Liver (tissue), 3 donors: ENCODE measurements around the gene CSTF3.

Source experiments
- SP1 ChIP-seq: IDR thresholded peaks from 2 replicates; pipeline ENCODE4 v1.6.1; 2018; ENCODE audit warnings: antibody characterized with exemption, mild to moderate bottlenecking
- TAF1 ChIP-seq: conservative IDR thresholded peaks from 2 replicates; pipeline ENCODE4 v1.6.1; 2016; ENCODE audit warnings: antibody characterized with exemption, mild to moderate bottlenecking
- TF ChIP-seq, protein P1 (sequence below): fragments of 150-350 bp; IDR thresholded peaks from 2 replicates; pipeline ENCODE4 v1.5.1; 2017; ENCODE audit warnings: improper control_type of control experiment, low read depth, low read length; ENCODE audit not compliant: missing input control
- donor health status: healthy.
- donor health status: healthy.

DNA sequence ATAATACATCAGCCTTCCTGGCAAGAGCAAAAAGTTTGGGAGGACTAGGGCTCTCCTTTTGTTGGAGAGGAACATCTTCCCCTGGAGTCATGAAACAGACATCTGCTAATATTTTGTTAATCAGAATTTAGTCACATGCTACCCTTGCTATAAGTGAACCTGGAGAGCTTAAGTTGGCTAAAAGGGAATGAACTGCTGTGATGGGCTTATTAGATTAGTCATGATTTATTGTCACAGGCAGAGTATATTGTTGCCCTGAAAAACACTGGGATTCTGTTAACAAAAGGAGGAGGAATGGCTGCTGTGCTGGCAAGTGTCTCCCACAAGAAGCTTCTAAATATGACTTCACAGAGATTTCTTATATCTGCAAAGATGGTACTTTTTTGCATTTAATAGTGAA lies 105.9 kb downstream of the CSTF3 start:
- TF ChIP-seq, protein P1, sequence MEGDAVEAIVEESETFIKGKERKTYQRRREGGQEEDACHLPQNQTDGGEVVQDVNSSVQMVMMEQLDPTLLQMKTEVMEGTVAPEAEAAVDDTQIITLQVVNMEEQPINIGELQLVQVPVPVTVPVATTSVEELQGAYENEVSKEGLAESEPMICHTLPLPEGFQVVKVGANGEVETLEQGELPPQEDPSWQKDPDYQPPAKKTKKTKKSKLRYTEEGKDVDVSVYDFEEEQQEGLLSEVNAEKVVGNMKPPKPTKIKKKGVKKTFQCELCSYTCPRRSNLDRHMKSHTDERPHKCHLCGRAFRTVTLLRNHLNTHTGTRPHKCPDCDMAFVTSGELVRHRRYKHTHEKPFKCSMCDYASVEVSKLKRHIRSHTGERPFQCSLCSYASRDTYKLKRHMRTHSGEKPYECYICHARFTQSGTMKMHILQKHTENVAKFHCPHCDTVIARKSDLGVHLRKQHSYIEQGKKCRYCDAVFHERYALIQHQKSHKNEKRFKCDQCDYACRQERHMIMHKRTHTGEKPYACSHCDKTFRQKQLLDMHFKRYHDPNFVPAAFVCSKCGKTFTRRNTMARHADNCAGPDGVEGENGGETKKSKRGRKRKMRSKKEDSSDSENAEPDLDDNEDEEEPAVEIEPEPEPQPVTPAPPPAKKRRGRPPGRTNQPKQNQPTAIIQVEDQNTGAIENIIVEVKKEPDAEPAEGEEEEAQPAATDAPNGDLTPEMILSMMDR, result no peak
- no peak for TF ChIP-seq SP1
- TF ChIP-seq TAF1, result no peak
